GM12801 (cell line): ENCODE results near the gene NTRK2.

Source experiments
- TF ChIP-seq, protein P1 (sequence below): IDR thresholded peaks from one replicate; pipeline ENCODE4 v1.5.1; 2011; ENCODE audit warnings: control low read depth; ENCODE audit not compliant: insufficient read length; ENCODE audit errors: extremely low read depth

NTRK2 gene

GRCh38 chr9:85001925-85002324, 332.4 kb downstream of the NTRK2 start:
- TF ChIP-seq, protein P1, sequence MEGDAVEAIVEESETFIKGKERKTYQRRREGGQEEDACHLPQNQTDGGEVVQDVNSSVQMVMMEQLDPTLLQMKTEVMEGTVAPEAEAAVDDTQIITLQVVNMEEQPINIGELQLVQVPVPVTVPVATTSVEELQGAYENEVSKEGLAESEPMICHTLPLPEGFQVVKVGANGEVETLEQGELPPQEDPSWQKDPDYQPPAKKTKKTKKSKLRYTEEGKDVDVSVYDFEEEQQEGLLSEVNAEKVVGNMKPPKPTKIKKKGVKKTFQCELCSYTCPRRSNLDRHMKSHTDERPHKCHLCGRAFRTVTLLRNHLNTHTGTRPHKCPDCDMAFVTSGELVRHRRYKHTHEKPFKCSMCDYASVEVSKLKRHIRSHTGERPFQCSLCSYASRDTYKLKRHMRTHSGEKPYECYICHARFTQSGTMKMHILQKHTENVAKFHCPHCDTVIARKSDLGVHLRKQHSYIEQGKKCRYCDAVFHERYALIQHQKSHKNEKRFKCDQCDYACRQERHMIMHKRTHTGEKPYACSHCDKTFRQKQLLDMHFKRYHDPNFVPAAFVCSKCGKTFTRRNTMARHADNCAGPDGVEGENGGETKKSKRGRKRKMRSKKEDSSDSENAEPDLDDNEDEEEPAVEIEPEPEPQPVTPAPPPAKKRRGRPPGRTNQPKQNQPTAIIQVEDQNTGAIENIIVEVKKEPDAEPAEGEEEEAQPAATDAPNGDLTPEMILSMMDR = no peak

DNA sequence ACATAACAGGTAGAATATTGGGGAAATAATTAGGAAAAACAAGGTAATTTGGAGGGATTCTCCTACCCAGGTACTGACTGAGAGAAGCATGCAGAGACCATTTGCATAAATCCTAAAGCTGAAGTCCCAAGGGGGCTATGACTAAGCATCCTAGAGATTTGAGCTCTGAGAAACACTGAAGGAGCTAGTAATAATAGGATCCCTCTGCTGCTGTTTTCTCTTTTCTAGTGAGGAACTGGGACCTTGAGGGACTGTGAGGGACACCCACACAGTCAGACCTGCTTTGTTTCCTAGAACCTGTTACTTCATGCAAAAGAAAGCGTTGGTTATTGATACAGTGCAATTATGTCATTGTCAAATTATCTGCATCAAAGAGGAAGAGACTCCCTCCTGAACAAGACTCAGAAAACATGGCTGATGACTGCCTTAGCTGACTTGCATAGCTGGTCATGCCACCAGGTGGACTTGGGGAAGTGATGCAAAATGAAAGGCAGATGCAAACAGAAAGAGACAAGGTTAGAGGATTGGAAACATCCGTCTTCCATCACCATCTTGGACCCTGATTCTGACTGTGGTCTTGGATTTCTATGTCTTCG, 335.4 kb downstream of the NTRK2 start:
- TF ChIP-seq, protein P1 = no peak

DNA sequence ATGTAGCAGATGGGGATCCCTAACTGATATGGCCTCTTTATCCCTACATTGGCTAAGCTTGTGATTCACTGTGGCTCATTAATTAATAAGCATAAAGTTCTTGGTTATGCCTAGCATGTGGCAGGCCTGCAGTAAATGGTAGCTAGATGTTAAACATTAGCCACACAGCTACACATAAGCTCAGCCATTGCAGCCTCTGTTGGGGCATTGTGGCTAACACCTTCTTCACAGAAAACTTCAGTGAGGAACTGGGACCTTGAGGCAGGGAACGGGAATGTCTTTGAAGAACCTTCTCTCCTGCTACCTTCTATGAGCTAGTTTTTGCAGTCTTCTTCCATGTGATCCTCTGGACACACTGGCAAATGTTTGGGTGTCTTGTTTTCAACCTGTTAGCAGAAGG, 338.2 kb downstream of the NTRK2 start:
- TF ChIP-seq, protein P1 = no peak

DNA sequence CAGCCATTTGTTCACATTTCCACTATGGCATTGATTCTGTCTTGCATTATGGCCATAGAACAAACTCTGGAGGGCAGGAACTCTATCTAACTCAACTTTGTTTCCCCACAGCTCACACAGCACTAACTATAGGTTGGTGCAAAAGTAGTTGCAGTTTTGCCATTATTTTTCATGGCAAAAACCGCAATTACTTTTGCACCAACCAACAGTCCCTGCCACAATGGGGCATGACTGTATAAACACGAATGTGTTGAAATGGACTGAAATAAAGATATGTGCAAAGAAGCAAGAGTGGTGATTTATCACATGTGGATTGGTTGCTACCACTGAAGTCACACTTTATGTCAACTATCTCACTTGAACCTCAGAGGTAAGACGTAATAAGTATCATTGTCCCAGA, 338.7 kb downstream of the NTRK2 start:
- TF ChIP-seq, protein P1 = no peak

DNA sequence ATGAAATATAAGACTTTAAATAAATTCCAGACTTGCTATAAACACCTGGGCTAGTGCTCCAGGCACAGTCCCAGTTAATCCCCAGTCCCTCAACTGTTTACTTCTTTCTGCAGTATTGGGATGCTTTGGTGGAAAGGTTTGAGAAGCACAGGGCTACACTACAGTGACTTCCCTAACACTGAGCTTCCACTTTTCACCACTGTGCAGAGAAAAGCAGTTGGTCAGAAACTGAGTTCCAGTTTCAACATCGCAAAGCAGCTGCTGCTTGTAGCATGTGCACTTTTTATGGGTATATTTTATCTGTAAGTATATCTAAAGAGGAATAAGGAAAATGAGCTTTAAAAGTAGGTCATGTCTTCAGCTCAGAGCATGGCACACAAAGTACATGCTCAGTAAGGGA, 339.7 kb downstream of the NTRK2 start:
- TF ChIP-seq, protein P1 = no peak

- TF ChIP-seq, protein P1 = no peak
Observed at GRCh38 chr9:85013703-85014102, 344.2 kb downstream of the NTRK2 start.

GRCh38 chr9:85014292-85014691, 344.8 kb downstream of the NTRK2 start:
- TF ChIP-seq, protein P1 = no peak
